Fibroblast of villous mesenchyme (primary cell): ENCODE data around the gene SORCS2. TPM values are rescaled to one million over a fixed set of nuclear protein-coding genes. Genes with fewer than 3 reads are reported as not detected.

Experiments used
- DNase-seq: peaks from one replicate; pipeline ENCODE4 v3.0.0-alpha.2; 2010; ENCODE audit warnings: low read depth
- H3K4me3 ChIP-seq: 2 replicates; pipeline ENCODE4 v1.5.1; 2011; ENCODE audit warnings: low read depth, mild to moderate bottlenecking, low read length
- total RNA-seq: library from RNA; depleted of rRNA; stranded (reverse); fragments of >200 nt; gene quantifications from 2 replicates; pipeline ENCODE4 v1.2.3, GENCODE V29; 2012
- TF ChIP-seq, protein P1 (sequence below): IDR thresholded peaks from 2 replicates; pipeline ENCODE4 v1.5.1; 2012; ENCODE audit warnings: low read depth, mild to moderate bottlenecking, low read length; ENCODE audit not compliant: insufficient read depth

SORCS2 gene
- total RNA-seq, 1 donor: under 0.01 TPM

DNA sequence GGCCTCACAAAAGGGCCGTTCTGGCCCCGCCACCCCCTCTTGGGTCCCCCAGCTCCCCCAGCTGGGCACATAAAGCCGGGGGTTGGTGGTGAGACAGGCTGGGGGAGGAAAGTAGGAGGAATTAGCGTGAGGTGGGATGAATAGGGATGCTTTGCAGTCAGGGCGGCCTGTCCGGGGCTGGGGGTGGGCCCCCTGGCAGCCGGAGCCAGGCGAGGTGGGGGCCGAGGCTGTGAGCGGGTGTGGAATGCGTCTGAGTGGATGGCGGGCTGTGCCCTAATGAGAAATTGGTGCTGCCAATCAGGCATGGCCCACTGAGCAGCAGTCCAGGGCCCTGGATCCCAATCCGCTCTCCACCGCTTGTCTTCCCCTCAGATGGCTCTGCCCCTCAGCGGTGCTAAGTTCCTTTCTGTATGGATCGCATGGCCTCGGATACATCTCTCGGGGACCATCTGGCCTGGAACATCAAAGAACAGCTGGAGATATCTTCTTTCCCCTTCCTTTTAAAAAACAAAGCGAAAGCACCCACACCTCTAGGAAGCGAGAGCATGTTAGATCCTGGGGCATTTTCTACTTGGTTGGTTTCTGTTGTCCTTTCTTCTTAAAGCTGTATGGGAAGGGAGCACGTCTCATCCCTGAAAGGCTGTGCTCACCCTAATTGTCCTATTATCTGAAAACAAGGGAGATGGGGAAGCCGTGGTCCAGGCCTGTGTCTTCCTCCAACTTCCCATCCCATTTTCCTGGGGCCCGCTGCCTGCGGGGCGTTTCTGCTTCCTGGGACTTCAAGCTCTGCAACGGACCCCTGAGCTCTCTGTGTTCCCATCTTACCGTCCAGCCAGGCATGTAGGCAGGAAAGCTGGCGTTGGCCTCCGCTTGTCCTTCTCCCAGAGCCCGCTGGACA is 106.9 kb downstream of the SORCS2 start:
- no peak overlapping the region for H3K4me3 ChIP-seq
- TF ChIP-seq, protein P1, sequence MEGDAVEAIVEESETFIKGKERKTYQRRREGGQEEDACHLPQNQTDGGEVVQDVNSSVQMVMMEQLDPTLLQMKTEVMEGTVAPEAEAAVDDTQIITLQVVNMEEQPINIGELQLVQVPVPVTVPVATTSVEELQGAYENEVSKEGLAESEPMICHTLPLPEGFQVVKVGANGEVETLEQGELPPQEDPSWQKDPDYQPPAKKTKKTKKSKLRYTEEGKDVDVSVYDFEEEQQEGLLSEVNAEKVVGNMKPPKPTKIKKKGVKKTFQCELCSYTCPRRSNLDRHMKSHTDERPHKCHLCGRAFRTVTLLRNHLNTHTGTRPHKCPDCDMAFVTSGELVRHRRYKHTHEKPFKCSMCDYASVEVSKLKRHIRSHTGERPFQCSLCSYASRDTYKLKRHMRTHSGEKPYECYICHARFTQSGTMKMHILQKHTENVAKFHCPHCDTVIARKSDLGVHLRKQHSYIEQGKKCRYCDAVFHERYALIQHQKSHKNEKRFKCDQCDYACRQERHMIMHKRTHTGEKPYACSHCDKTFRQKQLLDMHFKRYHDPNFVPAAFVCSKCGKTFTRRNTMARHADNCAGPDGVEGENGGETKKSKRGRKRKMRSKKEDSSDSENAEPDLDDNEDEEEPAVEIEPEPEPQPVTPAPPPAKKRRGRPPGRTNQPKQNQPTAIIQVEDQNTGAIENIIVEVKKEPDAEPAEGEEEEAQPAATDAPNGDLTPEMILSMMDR: no peak
- DNase-seq: no peak

DNA sequence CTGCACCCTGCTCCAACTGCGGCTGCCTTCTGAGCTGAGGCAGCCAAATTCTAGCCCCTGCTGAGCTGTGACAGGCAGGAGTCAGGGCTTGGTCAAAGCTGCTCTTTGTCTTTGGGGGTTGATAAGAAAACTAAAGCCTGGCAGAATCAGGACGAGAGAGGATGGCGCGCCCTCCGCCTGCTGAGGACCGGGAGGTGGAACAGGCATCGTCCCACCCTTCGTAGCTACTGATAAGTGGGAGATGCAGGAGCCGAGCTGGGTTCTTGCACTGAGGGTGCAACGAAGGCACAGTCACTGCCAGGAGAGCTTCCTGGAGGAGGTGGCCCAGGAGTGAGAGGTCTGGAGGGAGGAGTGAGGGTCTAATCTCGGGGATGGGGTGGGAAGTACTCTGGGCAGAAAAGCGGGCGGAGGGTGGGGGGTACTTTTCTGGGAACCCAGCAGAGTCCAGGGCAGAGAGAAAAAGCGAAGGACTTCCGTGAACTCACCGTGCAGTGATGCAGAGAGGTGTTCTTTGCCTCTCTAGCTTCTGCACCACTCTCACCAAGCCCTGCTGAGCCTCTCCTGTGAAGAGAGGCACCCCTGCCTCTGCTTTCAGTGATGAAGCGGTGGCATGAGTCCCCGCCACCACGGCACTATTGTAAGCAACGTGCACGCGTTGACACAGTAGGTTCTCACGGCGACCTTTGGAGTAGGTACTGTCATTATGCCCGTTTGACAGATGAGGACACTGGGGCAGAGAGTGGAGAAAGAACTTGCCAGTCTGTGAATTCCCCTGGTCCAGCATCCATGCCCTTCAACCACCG is 107.8 kb downstream of the SORCS2 start:
- DNase-seq: no peak
- TF ChIP-seq, protein P1: no peak
- H3K4me3 ChIP-seq: no peak overlapping the region

DNA sequence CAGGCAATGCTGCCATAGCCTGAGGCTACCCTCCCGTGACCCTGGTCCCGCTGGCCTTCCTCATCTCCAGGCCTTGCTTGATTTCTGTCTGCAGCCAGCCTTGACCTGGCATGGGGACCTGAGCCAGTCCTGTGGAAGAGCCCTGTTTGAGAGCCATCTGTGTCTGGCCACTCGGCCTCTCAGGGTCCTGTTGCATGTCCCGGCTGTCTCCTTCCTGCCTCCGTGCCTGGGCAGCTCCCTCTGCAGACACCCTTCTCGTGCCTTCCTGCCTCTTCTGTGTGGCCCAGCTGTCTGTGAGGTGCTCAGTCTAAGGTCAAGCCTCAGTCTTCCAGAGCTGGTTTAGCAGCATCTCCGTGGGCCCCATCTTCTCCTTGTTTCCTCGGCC is 108.4 kb downstream of the SORCS2 start:
- H3K4me3 ChIP-seq: no peak overlapping the region
- TF ChIP-seq, protein P1: no peak
- DNase-seq: no peak

DNA sequence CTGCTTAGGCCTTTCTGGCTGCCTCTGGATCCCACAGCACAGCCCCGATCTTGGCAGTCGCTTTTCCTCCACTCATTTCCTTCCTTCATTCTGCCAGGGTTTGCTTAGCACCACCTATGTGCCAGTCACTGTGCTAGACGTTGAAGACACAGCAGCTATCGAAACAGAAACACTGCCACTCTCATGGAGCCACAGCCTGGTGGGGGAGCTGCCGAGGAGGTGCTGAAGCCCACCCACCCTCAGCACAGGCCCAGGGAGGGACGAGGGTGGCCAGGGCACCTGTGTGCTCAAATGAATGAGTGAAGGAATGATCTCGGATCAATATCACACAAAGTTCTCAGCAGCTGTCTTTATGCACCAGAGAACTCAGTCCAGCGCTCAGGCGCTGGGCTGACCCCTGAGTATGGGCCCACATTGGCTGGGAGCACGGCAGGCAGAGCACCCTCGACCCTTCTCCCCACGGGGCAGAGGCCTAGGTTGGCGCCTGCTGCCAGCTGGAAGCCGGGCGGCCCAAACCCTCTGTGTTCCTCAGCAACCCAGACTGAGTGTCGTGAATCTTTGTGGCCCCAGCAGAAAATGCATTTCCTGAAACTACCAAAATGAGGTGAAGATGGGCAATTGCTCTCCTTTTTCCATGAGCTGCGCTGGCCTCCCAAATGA is 108.9 kb downstream of the SORCS2 start:
- no peak overlapping the region for H3K4me3 ChIP-seq
- no peak for DNase-seq
- TF ChIP-seq, protein P1: no peak

DNA sequence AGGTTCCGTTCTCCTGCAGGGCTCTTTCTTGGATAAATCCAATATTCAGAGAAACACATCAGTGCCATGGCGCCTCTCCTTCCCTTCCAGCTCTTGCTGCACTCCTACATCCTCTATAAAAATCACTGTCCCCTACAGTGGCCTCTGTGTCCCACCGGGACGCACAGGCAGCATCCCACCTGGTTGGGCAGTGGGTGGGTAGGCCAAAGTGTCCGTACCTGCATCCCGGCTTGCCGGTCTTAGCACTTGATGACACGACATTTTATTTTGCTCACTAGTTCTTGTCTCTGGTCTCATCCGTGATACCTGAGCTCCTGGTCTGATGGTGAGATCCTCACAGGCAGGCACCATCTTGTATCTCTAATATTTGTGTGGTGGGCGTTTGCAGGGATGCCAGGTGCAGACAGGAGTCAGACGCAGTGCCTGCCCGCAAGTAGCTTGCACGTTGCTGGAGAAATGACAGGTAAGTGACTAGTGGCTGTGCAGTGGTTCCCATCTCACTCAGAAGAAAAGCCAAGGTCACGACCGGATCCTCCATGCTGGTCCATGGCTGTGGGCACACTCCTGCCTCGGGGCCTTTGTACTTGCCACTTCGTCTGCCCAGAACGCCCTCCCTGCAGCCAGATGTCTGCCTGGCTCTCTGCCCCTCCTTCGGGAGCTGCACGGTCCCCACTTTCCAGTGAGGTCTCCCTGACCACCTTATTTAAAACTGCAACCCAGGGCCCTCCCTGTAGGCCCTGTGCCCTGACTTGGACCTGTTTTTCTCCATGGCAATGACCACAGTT is 109.7 kb downstream of the SORCS2 start:
- TF ChIP-seq, protein P1: no peak
- H3K4me3 ChIP-seq: no peak overlapping the region
- DNase-seq: no peak

DNA sequence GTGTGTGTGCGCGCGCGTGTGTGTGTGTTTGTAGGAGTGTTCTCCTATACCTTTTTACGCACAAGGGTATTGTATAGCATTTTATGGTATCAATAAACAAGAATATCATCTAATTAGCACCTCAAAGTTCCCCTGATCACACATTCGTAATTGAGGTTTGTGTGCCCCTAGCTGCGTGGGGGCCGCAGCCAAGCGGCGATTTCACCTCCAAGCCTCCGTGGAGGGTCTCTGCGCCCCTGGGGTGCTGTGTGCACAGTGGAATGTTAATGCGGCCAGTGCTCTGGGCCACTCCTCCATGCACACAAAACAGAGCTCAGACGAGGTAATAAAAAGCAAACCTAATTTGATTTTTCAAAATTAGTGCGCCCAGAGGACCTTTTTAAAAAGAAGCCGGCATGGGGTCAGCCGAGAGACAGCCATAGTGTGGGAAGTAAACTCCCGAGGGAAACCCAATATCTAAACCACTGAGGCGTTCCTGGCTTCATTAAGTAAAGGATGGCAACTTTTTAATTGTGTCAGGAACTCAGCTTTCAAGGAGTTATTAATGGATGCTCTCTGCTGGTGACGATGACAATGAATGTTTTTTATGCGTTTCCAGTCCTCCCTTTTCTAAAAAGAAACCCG is 110.6 kb downstream of the SORCS2 start:
- H3K4me3 ChIP-seq: no peak overlapping the region
- no peak for DNase-seq
- TF ChIP-seq, protein P1: no peak
